Dermis microvascular lymphatic vessel endothelial cell (primary cell): ENCODE results near the gene ZNF641. TPM values are rescaled to one million over a fixed set of nuclear protein-coding genes. Genes with fewer than 3 reads are reported as not detected.

Experiments
- DNase-seq, 2 donors: peaks; one replicate each; pipeline versions ENCODE4 v3.0.0 to v3.0.0-alpha.2; 2010; ENCODE audit warnings: low read depth in 2 of 2
- total RNA-seq: library from RNA; depleted of rRNA; stranded (reverse); fragments of >200 nt; gene quantifications from 2 replicates; pipeline ENCODE4 v1.2.1, GENCODE V29; 2014

Gene ZNF641
- 0.51 and 1.0 TPM in 2 replicates for total RNA-seq

- DNase-seq: peak in 1 of 2 donors; percentile 40
These were observed at the start of gene ZNF641 for GRCh38 chr12:48350249-48351021. Gene ZNF641, minus strand, starts transcription at chr12:48350919. Its CDS starts 2,829 bp downstream, at chr12:48348090.

- DNase-seq: no peak
These were observed 39.3 kb upstream of the ZNF641 start for GRCh38 chr12:48390026-48390425.

GRCh38 chr12:48389409-48389808 lies 38.7 kb upstream of the ZNF641 start:
- DNase-seq: no peak

- no peak for DNase-seq
These were observed 38.2 kb upstream of the ZNF641 start for GRCh38 chr12:48388938-48389337.

GRCh38 chr12:48388460-48388859 lies 37.7 kb upstream of the ZNF641 start:
- no peak for DNase-seq

- no peak for DNase-seq
These were observed 29.9 kb upstream of the ZNF641 start for GRCh38 chr12:48380596-48380995.

- no peak for DNase-seq
These were observed 29.1 kb upstream of the ZNF641 start for GRCh38 chr12:48379794-48380193.

GRCh38 chr12:48377646-48378045 lies 26.9 kb upstream of the ZNF641 start:
- no peak for DNase-seq

GRCh38 chr12:48374164-48374563 lies 23.4 kb upstream of the ZNF641 start:
- DNase-seq: no peak

- DNase-seq: no peak
These were observed 15.4 kb upstream of the ZNF641 start for GRCh38 chr12:48366131-48366530.

GRCh38 chr12:48361664-48362339 lies 11.1 kb upstream of the ZNF641 start:
- DNase-seq: no peak

- no peak for DNase-seq
These were observed 8.3 kb upstream of the ZNF641 start for GRCh38 chr12:48358937-48359513.

GRCh38 chr12:48356041-48356768 lies 5.5 kb upstream of the ZNF641 start:
- DNase-seq: peak in 1 of 2 donors; percentile 5

- DNase-seq: no peak
These were observed 1.5 kb upstream of the ZNF641 start for GRCh38 chr12:48352157-48352760.

GRCh38 chr12:48351022-48351708 lies 446 bp upstream of the ZNF641 start:
- peak in 1 of 2 donors; percentile 30 for DNase-seq

GRCh38 chr12:48349471-48349870 lies 1.2 kb downstream of the ZNF641 start:
- no peak for DNase-seq

- no peak for DNase-seq
These were observed 7.7 kb downstream of the ZNF641 start for GRCh38 chr12:48342980-48343379.

GRCh38 chr12:48340943-48341342 lies 9.8 kb downstream of the ZNF641 start:
- no peak for DNase-seq

- DNase-seq: no peak
These were observed 11.1 kb downstream of the ZNF641 start for GRCh38 chr12:48339442-48340117.

- no peak for DNase-seq
These were observed 14.2 kb downstream of the ZNF641 start for GRCh38 chr12:48336564-48336963.
